HCT116 (cell line): ENCODE data around the gene LRRTM4. TPM values are rescaled to one million over a fixed set of nuclear protein-coding genes. Genes with fewer than 3 reads are reported as not detected.

Experiments used
- ATAC-seq: fragments of 200-7000 bp; cut with Tn5 transposase; 2 replicates; pipeline ENCODE4 v1.9.1; 2020; ENCODE audit warnings: mild to moderate bottlenecking, moderate library complexity
- BruUV-seq: library from RNA; stranded (reverse); fragments of 400-500 nt; replicated peaks from 2 replicates; lab custom pipeline; 2021; lab: Mats Ljungman, UMichigan
- CTCF ChIA-PET: fragments of 300-600 bp; sonication (Branson Sonifier 250); formaldehyde crosslinking; loops from one replicate; lab custom pipeline; 2021; ENCODE audit warnings: antibody characterized with exemption; lab: Charles Lee
- POLR2A ChIA-PET: fragments of 300-600, 350-600 bp; sonication (Branson Sonifier 250); formaldehyde crosslinking; loops from one replicate; lab custom pipeline; 2021; ENCODE audit warnings: antibody characterized with exemption; lab: Charles Lee
- RAD21 ChIA-PET, 2 experiments: fragments of 300-600 bp; sonication (Branson Sonifier 250); formaldehyde crosslinking; loops; one replicate each; lab custom pipeline; 2023; ENCODE audit warnings: low total read pairs in 2 of 2; ENCODE audit not compliant: uncharacterized antibody in 2 of 2, unreplicated experiment in 2 of 2, low non-redundant PET in 1 of 2; lab: Charles Lee
- DNase-seq: peaks from one replicate; pipeline ENCODE4 v3.0.0-alpha.2; 2010; ENCODE audit warnings: low read depth, low spot score
- H2AFZ ChIP-seq: fragments of 200-600 bp; shearing (Covaris generic), sonication (generic); 2 replicates; pipeline ENCODE4 v1.6.1; 2017; ENCODE audit warnings: low read depth, mixed run types, mixed read lengths, antibody characterized with exemption, low read length; ENCODE audit not compliant: poor library complexity, severe bottlenecking
- H3K27ac ChIP-seq: 2 replicates; pipeline ENCODE4 v1.5.1; 2012; ENCODE audit warnings: low read depth, low read length
- H3K27me3 ChIP-seq: fragments of 200-600 bp; sonication (generic); 2 replicates; pipeline ENCODE4 v1.6.1; 2016; ENCODE audit warnings: mixed run types, low read length, mixed read lengths; ENCODE audit not compliant: insufficient read depth
- H3K36me3 ChIP-seq, 2 experiments: fragments of 200-500 bp in 1 of 2; fragments of 200-600 bp in 1 of 2; sonication (Bioruptor generic) in 1 of 2; sonication (generic) in 1 of 2; 2 replicates each; pipeline versions ENCODE4 v1.5.1 to v1.6.1; 2014 to 2016; ENCODE audit warnings: low read length in 2 of 2, inconsistent platforms in 1 of 2, mixed read lengths in 1 of 2, mixed run types in 1 of 2; ENCODE audit not compliant: insufficient read depth in 2 of 2, control insufficient read depth in 1 of 2
- H3K4me1 ChIP-seq, 2 experiments: fragments of 200-600 bp in 1 of 2; sonication (generic) in 1 of 2; 2 replicates each; pipeline versions ENCODE4 v1.5.1 to v1.6.1; 2012 to 2017; ENCODE audit warnings: low read length in 2 of 2, inconsistent platforms in 1 of 2, mild to moderate bottlenecking in 1 of 2, mixed read lengths in 1 of 2, mixed run types in 1 of 2, moderate library complexity in 1 of 2; ENCODE audit not compliant: insufficient read depth in 2 of 2, control insufficient read depth in 1 of 2
- H3K4me2 ChIP-seq: fragments of 200-600 bp; sonication (generic); 2 replicates; pipeline ENCODE4 v1.6.1; 2017; ENCODE audit warnings: mixed run types, low read length, mixed read lengths
- H3K4me3 ChIP-seq, 2 experiments: fragments of 200-600 bp in 1 of 2; sonication (generic) in 1 of 2; replicated peaks in 1 of 2; 2 replicates each; pipeline ENCODE4 v1.5.1; 2011 to 2016; ENCODE audit warnings: low read length in 2 of 2, control low read depth in 1 of 2, low read depth in 1 of 2, mild to moderate bottlenecking in 1 of 2, mixed read lengths in 1 of 2, mixed run types in 1 of 2
- H3K79me2 ChIP-seq: fragments of 200-600 bp; sonication (generic); 2 replicates; pipeline ENCODE4 v1.6.1; 2017; ENCODE audit warnings: mild to moderate bottlenecking, mixed run types, low read length, moderate library complexity, mixed read lengths; ENCODE audit not compliant: insufficient read depth
- H3K9ac ChIP-seq: fragments of 200-600 bp; sonication (generic); 2 replicates; pipeline ENCODE4 v1.6.1; 2016; ENCODE audit warnings: low read length, mixed read lengths
- H3K9me2 ChIP-seq: fragments of 200-600 bp; sonication (generic), shearing (Covaris generic); 2 replicates; pipeline ENCODE4 v1.6.1; 2017; ENCODE audit warnings: mixed run types, mild to moderate bottlenecking, moderate library complexity; ENCODE audit not compliant: insufficient read depth
- H3K9me3 ChIP-seq, 2 experiments: fragments of 200-500 bp in 1 of 2; fragments of 200-600 bp in 1 of 2; sonication (Bioruptor generic) in 1 of 2; sonication (generic) in 1 of 2; 2 replicates each; pipeline ENCODE4 v1.6.1; 2014 to 2017; ENCODE audit warnings: low read length in 2 of 2, mixed read lengths in 2 of 2, inconsistent platforms in 1 of 2, low read depth in 1 of 2, mild to moderate bottlenecking in 1 of 2, mixed run types in 1 of 2, moderate library complexity in 1 of 2; ENCODE audit not compliant: control insufficient read depth in 1 of 2, insufficient read depth in 1 of 2
- H4K20me1 ChIP-seq: fragments of 200-600 bp; sonication (generic), shearing (Covaris generic); 2 replicates; pipeline ENCODE4 v1.6.1; 2017; ENCODE audit warnings: mixed run types, mild to moderate bottlenecking, moderate library complexity; ENCODE audit not compliant: insufficient read depth
- CBX3 ChIP-seq: IDR thresholded peaks from 2 replicates; pipeline ENCODE4 v1.6.1; 2012; ENCODE audit warnings: low read depth
- FOSL1 ChIP-seq: IDR thresholded peaks from 2 replicates; pipeline ENCODE4 v1.6.1; 2012; ENCODE audit warnings: low read depth
- JUND ChIP-seq: IDR thresholded peaks from 2 replicates; pipeline ENCODE4 v1.6.1; 2012
- POLR2A ChIP-seq: IDR thresholded peaks from 2 replicates; pipeline ENCODE4 v1.7.0; 2011; ENCODE audit warnings: borderline replicate concordance; ENCODE audit not compliant: insufficient read depth, insufficient read length; ENCODE audit errors: extremely low read depth
- POLR2AphosphoS5 ChIP-seq: IDR thresholded peaks from 2 replicates; pipeline ENCODE4 v1.6.1; 2011; ENCODE audit warnings: mild to moderate bottlenecking, low read depth, low read length, moderate library complexity
- SRF ChIP-seq: IDR thresholded peaks from 2 replicates; pipeline ENCODE4 v1.6.1; 2012; ENCODE audit warnings: low read depth
- TCF7L2 ChIP-seq: IDR thresholded peaks from 2 replicates; pipeline ENCODE4 v1.7.0; 2011; ENCODE audit warnings: borderline replicate concordance, inconsistent platforms; ENCODE audit not compliant: insufficient read depth, insufficient read length; ENCODE audit errors: extremely low read depth
- ZFX ChIP-seq: fragments of 450-650 bp; IDR thresholded peaks from 2 replicates; pipeline ENCODE4 v1.6.1; 2017
- intact Hi-C: fragments of 100-400 bp; cut with micrococcal nuclease; formaldehyde crosslinking; loops from 2 replicates; pipeline ENCODE4 v1.10.0; 2022
- total RNA-seq: library from RNA; stranded (reverse); gene quantifications from one replicate; pipeline ENCODE4 v1.2.1, GENCODE V29; 2021; ENCODE audit not compliant: unreplicated experiment
- TF ChIP-seq, protein P1 (sequence below): IDR thresholded peaks from 2 replicates; pipeline ENCODE4 v1.6.1; 2012
- TF ChIP-seq, protein P2 (sequence below): IDR thresholded peaks from 2 replicates; pipeline ENCODE4 v1.6.1; 2012
- TF ChIP-seq, protein P3 (sequence below): IDR thresholded peaks from 2 replicates; pipeline ENCODE4 v1.6.1; 2012; ENCODE audit warnings: low read depth

The LRRTM4 gene
- total RNA-seq, 1 experiment from 2014 or later, result 0.25 TPM

DNA sequence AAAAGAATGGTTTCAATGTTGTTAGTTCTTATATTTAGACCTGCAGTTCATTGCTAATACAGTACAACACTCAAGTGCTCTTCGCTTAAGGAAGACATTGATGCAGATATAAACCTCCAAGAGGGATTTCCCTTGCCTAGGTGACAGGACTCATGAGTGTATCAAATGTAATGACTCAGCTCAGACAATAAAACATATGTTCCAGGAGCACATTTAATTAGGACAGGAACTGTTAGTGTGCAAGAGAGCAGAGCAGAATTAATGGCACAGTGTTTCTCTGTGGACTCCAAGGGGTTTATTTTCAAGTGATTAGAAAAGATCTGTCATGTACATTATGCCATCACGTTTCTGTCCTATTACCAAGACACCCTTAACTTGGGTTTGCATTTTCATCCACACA lies 375.0 kb downstream of the LRRTM4 start:
- BruUV-seq, result no TSS peak
- ATAC-seq, result no peak
- no peak for TF ChIP-seq POLR2A
- TF ChIP-seq ZFX, result no peak
- TF ChIP-seq CBX3, result no peak
- TF ChIP-seq, protein P1, sequence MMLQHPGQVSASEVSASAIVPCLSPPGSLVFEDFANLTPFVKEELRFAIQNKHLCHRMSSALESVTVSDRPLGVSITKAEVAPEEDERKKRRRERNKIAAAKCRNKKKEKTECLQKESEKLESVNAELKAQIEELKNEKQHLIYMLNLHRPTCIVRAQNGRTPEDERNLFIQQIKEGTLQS, result no peak
- no peak for TF ChIP-seq TCF7L2
- TF ChIP-seq SRF, result no peak
- no peak overlapping the region for H3K27ac ChIP-seq
- no peak overlapping the region for H3K4me3 ChIP-seq
- H3K79me2 ChIP-seq, result no peaks in the 10 kb centered on the region
- peaks cover 18 to 22% of the 10 kb centered on the region in 2 experiments; a peak in 2 of 4 replicates for H3K9me3 ChIP-seq
- H3K36me3 ChIP-seq, result no peaks in the 10 kb centered on the region
- no peaks in the 10 kb centered on the region for H4K20me1 ChIP-seq
- ChIA-PET RAD21 (no interaction called here), POLR2A (no interaction called here), CTCF (no interaction called here)
- intact Hi-C loops, result no loop called here
- no peaks in the 10 kb centered on the region for H3K27me3 ChIP-seq
- H3K4me1 ChIP-seq, result no peaks in the 10 kb centered on the region
- H3K9me2 ChIP-seq, result no peaks in the 10 kb centered on the region
- no peak for DNase-seq
- no peak overlapping the region for H3K9ac ChIP-seq
- no peak overlapping the region for H2AFZ ChIP-seq
- no peak overlapping the region for H3K4me2 ChIP-seq

DNA sequence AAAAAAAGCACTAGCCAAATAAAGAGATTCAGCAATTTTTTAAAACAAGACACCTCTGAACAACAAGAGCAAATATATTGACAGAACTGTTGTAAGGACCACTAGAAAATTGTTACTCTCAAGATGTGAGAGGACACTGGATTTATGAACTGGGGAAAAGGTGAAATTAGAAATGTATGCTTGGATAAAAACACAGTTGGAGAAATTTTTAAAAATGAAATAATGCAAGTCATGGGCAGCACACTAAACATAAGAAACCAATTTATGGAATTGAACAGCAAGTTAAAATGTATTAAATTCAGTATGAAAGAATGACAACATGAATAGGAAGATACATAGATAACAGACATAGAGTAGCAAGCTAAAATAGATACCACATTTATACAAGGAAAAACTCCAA lies 377.4 kb downstream of the LRRTM4 start:
- DNase-seq, result no peak
- Histone ChIP-seq H3K9me3 (peaks cover 20 to 23% of the 10 kb centered on the region in 2 experiments; a peak in 2 of 4 replicates), H3K4me2 (no peak overlapping the region), H3K4me1 (no peaks in the 10 kb centered on the region), H3K27me3 (no peaks in the 10 kb centered on the region), H3K27ac (no peak overlapping the region), H4K20me1 (no peaks in the 10 kb centered on the region), H3K9me2 (no peaks in the 10 kb centered on the region), H3K9ac (no peak overlapping the region), H3K36me3 (no peaks in the 10 kb centered on the region), H3K4me3 (no peak overlapping the region), H2AFZ (no peak overlapping the region), H3K79me2 (no peaks in the 10 kb centered on the region)
- no TSS peak for BruUV-seq
- POLR2A ChIA-PET, result no interaction called here
- intact Hi-C loops, result no loop called here
- CTCF ChIA-PET, result no interaction called here
- RAD21 ChIA-PET, result no interaction called here
- ATAC-seq, result no peak
- TF ChIP-seq POLR2AphosphoS5 (no peak), JUND (no peak), FOSL1 (no peak)
- TF ChIP-seq, protein P2, sequence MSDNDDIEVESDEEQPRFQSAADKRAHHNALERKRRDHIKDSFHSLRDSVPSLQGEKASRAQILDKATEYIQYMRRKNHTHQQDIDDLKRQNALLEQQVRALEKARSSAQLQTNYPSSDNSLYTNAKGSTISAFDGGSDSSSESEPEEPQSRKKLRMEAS, result no peak
- TF ChIP-seq, protein P1, result no peak
- TF ChIP-seq, protein P3, sequence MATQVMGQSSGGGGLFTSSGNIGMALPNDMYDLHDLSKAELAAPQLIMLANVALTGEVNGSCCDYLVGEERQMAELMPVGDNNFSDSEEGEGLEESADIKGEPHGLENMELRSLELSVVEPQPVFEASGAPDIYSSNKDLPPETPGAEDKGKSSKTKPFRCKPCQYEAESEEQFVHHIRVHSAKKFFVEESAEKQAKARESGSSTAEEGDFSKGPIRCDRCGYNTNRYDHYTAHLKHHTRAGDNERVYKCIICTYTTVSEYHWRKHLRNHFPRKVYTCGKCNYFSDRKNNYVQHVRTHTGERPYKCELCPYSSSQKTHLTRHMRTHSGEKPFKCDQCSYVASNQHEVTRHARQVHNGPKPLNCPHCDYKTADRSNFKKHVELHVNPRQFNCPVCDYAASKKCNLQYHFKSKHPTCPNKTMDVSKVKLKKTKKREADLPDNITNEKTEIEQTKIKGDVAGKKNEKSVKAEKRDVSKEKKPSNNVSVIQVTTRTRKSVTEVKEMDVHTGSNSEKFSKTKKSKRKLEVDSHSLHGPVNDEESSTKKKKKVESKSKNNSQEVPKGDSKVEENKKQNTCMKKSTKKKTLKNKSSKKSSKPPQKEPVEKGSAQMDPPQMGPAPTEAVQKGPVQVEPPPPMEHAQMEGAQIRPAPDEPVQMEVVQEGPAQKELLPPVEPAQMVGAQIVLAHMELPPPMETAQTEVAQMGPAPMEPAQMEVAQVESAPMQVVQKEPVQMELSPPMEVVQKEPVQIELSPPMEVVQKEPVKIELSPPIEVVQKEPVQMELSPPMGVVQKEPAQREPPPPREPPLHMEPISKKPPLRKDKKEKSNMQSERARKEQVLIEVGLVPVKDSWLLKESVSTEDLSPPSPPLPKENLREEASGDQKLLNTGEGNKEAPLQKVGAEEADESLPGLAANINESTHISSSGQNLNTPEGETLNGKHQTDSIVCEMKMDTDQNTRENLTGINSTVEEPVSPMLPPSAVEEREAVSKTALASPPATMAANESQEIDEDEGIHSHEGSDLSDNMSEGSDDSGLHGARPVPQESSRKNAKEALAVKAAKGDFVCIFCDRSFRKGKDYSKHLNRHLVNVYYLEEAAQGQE, result no peak
